ENCODE results near the gene C3orf18. TPM values are rescaled to one million over a fixed set of nuclear protein-coding genes. Genes with fewer than 3 reads are reported as not detected.
"Not testable (repeated sequence)": the region's sequence is repeated elsewhere in the genome, so short reads cannot be mapped to it uniquely, and the experiment has no call there.

C3orf18 gene
- total RNA-seq, 2 donors from 2014 or later = 2.1 to 2.8 TPM

- DNase-seq = no peak
- no peak for ATAC-seq
- intact Hi-C loops (cut with DNase I, micrococcal nuclease) = no loop called here
These were observed 51.1 kb downstream of the C3orf18 start for GRCh38 chr3:50516440-50516871.

DNA sequence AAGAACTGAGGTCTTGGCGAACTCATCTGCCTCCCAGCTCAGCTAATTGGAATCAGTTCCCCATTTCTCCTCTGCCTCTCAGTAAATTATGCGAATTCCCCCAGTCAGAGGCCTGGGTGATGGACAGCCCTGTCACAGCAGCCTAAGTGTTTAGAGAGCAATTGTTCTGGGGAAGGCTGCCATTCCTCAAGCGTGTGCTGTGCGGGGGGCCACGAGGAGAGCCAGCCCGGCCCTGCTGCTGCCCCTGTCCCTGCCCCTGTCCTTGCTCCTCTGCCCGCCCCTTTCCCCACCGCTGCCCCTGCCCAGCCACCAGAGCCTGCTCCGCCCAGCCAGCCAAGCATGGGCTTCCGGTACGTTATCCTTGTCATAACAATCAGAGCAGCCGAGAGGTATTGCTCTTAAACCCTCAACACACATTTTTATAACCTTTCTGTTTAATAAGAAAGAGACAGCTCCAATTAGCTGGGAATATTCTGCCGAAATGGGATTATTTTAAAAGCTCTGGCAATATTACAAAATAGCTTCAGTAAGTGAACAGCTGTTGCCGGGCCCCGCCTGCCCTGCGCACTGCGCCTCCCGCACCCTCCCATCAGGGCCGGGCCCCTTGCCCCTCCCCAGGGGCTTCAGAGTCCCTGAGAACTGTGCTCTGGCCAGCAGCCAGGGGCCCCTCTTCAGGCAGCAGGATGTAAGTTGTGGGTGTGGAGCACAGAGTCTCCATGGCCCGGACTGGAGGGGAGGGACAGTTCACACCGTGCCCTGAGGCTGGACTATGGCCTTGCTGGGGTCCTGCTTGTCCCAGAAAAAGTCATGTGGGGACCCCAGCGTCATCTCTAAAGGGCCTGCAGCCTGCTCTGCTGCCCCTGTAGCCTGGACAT, 51.7 kb downstream of the C3orf18 start:
- intact Hi-C loops (cut with DNase I, micrococcal nuclease) = no loop called here
- DNase-seq (peak; percentile 30 to 38), ATAC-seq (peak; percentile 65)

DNA sequence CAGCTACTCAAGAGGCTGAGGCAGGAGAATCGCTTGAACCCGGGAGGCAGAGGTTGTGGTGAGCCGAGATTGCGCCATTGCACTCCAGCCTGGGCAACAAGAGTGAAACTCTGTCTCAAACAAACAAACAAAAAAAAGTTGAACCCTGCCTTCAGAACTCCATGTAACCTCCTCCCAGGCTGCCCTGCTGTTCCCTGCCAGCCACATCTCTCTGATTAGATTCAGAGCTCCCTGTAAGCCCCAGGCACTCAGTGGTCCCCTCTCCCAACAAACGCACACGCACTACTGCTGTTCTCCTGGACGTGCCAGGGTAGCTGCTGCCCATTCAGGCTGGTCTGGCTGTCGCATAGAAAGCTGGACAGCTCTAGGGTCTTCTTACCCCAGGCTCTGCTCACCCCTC, 54.6 kb downstream of the C3orf18 start:
- ATAC-seq; intact Hi-C loops (cut with DNase I, micrococcal nuclease); DNase-seq: not testable (repeated sequence)

DNA sequence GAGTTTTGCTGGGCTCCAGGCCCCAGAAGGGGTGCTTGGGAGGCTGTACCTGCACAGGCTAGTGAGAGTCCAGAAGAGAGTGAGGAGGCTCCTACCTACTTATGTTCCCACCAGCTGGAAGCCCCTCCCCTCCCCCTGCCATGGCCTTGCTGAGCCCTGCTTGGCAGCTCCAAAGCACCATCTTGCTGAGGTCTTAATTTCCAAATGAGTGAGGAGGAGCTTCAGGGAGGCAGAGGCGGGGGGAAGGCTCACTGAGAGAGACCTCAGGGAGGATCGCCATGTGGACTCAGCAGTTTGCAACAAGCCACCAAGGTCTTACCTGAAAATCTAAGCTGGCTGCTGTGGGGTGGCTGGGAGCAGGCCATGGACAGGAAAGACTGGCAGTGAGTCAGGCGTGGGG, 55.4 kb downstream of the C3orf18 start:
- intact Hi-C loops (cut with DNase I, micrococcal nuclease) = no loop called here
- DNase-seq (no peak), ATAC-seq (no peak)

DNA sequence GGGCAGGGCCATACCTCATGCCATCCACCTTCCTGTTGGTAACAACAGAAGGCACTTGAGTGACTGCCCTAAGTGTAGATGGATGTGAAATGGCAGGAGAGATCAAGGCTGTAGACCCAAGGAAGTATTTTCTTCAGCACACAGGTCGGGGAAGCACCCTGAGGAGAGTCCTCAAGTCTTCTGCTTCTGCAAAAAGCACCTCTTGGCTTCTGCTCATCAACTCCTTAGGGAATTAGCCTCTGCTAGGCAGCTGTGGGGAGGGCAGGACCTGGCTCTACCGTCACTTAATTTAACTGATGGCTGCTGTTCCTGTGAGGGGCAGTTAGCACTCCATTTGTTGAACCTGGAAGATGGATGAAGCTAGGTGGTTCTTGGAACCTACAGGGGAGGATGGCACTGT, 57.2 kb downstream of the C3orf18 start:
- intact Hi-C loops (cut with DNase I, micrococcal nuclease) = no loop called here
- ATAC-seq = no peak
- DNase-seq = no peak

- no peak for DNase-seq
- no peak for ATAC-seq
- intact Hi-C loops (cut with DNase I, micrococcal nuclease) = no loop called here
These were observed 57.8 kb downstream of the C3orf18 start for GRCh38 chr3:50509715-50510114.

DNA sequence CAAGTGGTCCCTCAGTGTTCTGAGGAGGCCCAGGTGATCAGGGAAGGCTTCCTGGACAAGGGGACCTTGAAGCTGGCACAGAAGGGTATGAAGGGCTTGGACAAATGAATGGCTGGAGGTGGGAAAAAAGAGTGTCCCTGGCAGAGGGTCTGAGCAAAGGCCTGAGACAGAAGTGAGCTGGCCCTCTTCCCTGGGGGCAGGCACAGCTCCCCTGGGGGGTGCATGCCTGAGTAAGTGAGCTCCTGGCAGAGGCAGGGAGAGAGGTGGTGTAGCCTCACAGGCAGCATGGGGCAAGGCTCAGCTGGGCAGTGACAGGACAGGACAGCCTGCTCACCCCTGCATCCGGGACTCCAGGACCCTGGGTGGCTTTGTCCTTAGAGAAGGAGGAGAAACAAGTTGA, 58.7 kb downstream of the C3orf18 start:
- ATAC-seq (no peak), DNase-seq (no peak)
- intact Hi-C loops (cut with DNase I, micrococcal nuclease) = no loop called here

Other genes with a start within 250 kb of the C3orf18 start
- 10 to 100 TPM; 27.9 to 34.7 TPM for gene HYAL2, start 245.0 kb downstream of the C3orf18 start, total RNA-seq
- 10 to 100 TPM; 26.7 to 29.1 TPM for gene TUSC2, start 239.5 kb downstream of the C3orf18 start, total RNA-seq
- 10 to 100 TPM; 14.5 to 15.0 TPM for gene RASSF1, start 226.9 kb downstream of the C3orf18 start, total RNA-seq
- under 1 TPM; 0.47 to 0.49 TPM for gene ZMYND10, start 222.0 kb downstream of the C3orf18 start, total RNA-seq
- gene NPRL2, start 217.0 kb downstream of the C3orf18 start, total RNA-seq = 10 to 100 TPM; 18.1 to 23.5 TPM
- 10 to 100 TPM; 35.8 to 36.9 TPM for gene CYB561D2, start 216.9 kb downstream of the C3orf18 start, total RNA-seq
- gene TMEM115, start 208.2 kb downstream of the C3orf18 start, total RNA-seq = 10 to 100 TPM; 44.6 to 48.3 TPM
- 1 to 10 TPM; 1.9 to 3.2 TPM for gene CACNA2D2, start 64.1 kb downstream of the C3orf18 start, total RNA-seq
- gene HEMK1, start 1.8 kb upstream of the C3orf18 start, total RNA-seq = 10 to 100 TPM; 21.9 to 24.8 TPM
- gene CISH, start 44.0 kb upstream of the C3orf18 start, total RNA-seq = 10 to 100 TPM; 14.4 to 19.9 TPM
- 10 to 100 TPM; 31.7 to 33.6 TPM for gene MAPKAPK3, start 49.4 kb upstream of the C3orf18 start, total RNA-seq
- gene DOCK3, start 107.2 kb upstream of the C3orf18 start, total RNA-seq = under 1 TPM; 0.09 to 0.34 TPM

Measured in left colon (tissue), 2 donors.